GM10847 (cell line): Measurements from ENCODE around the gene TAX1BP1.

Experiments
- POLR2A ChIP-seq: IDR thresholded peaks from 2 replicates; pipeline ENCODE4 v1.6.1; 2011; ENCODE audit not compliant: insufficient read length; ENCODE audit errors: extremely low read depth

The TAX1BP1 gene

DNA sequence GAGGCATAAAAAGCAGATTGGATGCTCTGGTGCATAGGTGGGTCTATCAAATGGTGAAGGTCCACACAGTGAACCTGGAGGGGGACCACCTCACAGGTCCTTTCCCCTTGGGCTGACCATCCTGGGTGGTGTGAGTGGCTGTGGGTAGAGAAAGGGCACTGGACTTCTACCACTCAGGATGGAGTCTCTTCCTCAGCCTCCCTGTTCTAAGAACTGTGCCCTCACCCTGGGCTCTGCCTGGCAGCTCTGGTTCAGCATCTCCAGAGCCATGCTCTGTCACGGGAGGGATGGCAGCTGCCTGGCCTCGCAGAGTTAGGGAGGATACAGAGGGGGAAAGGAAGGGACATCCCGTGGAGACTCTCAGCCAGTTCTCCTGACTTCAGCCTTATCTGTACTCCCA lies 121.8 kb downstream of the TAX1BP1 start:
- TF ChIP-seq POLR2A, result no peak

DNA sequence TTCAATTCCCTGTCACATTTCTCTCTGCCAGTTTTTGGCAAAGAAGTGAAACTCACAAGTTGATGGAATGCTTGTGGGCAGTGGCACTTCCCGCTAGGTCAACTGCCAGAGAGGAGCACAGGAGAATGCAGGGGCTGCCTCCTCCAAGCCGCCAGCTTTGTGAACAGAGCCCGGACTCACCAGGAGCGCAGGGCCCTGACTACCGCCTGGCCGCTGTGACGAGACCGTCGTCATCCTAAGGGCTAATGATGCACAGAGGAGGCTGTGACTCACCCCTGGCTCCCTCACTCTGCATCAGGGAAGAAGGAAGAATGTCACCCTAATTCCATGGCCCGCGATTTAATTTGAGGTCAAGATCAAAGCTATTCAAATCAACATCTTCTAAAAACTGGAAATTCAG lies 123.9 kb downstream of the TAX1BP1 start:
- no peak for TF ChIP-seq POLR2A

DNA sequence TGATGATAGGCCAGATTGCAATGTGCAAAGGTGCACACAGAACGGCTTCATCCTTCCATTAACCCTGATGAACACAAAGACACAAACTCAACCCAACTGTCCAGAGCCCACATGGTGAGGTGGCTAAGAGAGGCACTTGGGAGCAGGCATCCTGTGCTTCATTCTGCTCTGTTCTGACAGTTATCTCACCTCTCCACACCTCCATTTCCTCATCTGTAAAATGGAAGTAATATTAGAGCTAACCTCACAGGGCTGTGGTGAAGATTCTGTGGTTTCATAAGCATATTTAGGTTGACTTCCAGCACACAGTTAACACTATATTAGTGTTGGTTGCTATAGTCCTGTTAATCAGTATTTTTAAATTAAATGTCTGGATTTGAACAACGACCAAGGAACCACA lies 126.3 kb downstream of the TAX1BP1 start:
- TF ChIP-seq POLR2A, result no peak

DNA sequence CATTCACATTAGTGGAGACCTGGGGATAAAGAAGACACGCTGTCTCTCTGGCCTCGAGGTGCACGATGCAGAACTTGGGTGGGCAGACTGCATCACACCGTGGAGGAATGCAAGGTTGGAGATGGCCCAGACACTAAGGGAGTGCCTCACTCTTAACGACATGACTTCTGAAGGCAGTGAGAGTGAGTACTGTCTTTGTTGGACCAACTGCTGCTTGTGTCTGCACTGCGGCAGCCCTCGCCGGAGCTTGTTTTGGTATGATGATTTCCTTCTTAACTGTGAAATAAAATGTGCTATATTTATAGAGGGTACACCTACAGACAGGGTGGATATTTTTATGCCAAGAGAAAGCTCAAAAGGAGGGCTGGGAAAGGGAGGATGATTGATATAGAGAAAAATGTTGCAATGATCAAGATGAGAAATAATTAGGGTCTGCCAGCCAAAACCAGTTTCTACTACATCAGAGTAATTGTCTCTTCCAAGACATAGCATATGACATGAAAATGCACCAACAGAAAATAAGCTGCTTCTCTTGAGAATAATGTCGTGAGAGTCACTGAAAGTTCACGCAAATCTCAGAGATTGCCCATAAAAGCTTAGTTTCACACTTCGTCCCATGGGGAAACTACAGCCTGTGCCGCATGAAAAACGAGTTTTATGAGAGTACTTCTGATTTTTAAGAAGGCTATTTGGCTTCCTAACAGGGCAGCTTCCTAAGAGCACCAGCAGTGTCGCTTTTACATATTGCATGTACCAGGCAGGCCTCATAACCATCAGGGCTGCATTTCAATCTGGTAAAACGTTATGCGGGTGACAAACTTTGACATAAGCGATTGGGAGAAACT lies 127.1 kb downstream of the TAX1BP1 start:
- TF ChIP-seq POLR2A, result no peak

DNA sequence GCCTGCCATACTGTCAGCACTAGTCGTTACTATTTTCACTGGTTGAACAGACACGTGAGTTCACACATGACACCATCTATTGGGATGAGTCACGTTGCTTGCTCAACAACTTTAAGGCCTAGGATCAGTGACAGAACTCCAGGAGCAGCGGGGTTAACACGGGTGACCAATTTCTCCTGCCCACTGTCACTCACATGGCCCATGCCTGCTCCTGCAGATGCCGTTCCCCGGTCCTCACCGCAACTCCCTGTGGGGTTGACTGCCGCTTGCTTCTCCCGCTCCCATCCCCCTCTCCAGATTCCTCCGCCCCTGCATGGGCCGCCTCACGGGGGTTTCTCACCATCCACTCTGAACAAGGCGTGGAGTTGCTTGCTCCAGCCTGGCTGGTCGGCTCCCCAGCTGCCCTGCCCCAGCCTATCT lies 128.2 kb downstream of the TAX1BP1 start:
- no peak for TF ChIP-seq POLR2A

DNA sequence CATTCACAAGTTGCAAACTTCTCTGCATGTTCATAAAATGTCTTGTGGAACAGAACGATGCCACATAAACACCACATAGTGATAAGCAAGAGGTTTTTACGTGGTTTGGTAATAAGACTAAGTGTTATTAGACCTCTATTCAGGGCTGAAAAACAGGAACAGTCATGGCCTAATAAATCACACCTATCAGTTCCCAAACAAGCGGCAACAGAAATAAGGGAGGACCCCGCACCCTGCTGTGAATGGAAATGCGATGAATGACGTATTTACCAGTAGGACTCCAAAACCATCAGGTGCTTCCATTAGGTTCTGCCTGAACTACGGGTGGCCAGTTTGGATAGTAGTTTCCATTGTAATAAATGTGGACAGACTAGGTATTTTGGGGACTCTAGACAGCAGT lies 129.1 kb downstream of the TAX1BP1 start:
- no peak for TF ChIP-seq POLR2A

DNA sequence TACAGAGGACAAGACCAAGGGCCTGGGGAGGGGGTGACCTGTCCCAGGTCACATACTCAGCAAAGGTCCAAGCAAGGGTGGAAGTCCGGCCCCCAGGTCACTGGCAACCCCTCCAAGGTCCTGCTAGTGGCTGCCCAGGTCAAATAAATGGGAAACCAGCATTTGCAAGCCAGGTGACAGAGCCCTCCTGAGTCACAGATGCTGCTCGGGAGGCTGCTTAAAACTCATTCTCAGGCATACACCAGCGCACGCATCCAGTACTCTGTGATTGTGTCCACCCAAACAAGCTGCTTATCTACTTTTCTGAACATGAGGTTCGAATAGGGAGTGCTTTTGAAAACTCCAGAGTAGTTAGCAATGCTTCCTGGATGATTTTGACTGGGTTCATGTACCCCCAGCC lies 130.6 kb downstream of the TAX1BP1 start:
- TF ChIP-seq POLR2A, result no peak

DNA sequence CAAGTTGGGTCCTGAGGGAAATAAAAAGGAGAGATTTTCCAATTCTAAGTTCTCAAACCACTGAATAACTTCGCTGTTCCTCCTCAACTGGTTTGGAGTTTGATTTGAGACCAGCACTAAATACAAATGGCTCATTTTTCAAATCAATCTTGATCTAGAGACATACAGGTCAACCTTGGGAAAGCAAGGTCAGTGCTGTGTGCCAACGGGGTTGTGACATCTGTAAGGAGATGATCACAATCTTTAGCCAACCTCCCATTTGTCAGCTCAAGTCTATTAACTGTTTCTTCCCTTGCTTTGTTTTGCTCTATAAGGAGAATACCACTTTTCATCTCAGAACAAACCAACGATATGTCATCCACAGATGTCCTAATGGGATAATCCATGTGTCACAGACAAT lies 131.1 kb downstream of the TAX1BP1 start:
- no peak for TF ChIP-seq POLR2A

DNA sequence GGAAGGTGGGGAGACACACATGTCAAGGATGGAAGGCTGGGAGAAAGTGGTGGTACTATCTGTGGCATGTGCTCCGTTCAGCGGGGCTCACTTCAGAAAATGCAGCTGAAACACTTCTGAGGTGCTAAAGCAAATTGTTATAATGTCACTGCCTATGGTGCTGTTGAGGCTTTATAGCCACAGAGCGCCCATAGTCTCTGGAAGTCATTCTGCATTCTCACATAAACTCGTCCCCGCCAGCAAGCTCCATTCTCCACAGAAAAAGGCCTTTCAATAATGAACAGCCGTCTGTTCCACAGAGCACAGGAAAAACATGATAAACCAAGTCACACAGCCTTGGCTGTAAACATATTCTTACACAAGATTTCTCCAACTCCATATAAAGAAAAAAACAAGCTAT lies 131.9 kb downstream of the TAX1BP1 start:
- no peak for TF ChIP-seq POLR2A

DNA sequence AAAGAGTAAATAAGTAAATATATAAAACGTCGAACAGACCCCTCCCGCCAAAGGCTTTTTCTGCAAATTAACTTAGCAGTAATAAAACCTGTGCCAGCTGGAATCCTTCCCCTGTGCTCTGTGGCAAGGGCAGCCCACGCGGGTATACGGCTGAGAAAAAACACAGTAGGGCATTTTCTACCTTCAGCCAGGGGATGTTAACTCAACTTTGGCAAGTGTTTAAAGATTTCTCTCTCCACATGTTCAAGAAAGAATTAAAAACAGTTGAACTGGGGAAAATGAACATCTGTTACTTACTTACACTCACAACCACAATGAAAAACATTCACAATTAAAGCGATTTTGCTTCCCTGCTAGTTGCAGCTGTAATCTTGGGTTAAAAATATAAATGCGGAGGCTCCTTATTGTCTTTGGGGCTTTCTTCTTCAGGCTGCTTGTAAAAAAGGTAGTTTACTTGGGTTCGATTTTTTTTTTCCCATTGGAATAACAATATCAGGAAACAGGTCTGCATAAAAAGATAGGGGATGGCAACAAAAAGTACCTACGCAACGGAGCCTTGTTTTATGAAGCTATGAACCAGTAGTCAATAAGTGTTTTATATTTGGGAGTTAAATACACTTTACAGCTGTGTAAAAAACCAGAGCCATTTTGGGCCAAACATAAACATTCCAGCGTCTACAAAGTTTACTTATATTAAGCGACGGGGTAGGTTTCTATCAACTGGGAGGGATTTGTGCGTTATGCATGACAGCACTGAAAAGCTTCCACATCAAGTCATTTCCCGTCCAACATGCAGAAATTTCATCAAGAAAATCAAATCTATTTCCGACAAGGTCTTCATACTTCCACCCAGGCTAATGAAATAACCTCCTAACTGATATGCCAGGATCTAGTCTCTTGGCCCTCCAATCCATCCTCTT lies 132.7 kb downstream of the TAX1BP1 start:
- no peak for TF ChIP-seq POLR2A

DNA sequence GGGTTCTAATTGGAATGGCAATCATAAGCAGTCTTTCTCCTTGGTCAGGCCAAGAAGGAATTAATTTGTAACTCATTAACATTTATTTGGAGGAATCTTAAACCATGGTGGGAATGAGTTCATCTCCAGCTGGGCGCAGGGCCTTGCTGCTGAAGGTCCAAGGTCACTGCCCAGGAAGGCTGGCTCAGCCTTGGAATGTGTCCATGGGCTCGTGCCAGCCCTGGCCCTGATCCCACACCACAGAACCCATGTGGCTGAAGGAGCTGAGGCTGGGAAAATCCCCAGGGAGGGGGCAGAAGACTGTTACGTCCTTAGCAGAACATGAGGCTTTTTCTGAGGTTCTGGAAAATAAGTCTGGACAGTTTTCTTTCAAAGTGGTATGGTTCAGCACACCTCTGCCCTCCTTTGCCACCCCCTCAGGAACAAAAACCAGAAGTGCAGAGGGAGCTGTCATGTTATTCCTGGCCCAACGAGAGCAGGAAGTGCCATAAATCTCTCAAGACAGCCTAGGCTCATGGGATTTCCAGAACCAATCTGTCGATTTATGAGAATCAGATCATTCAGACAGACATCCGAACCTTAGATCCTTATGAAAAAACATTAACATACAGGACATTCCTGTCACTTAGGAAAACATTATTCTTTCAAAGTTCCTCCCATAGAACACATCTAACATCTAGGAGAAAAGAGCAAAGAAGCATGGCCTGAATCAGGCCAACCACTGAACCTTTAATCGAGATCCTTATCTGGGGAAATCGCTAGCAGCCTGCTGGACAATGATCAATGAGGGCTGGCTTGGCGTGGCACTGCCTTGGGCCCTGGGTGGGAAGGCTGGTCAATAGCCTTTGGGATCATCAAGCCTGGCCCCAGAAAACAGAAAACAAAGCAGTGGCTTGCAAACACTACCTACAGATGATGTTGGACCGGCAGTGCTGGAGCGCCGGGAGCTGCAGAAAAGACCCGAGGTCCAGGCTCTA lies 134.3 kb downstream of the TAX1BP1 start:
- no peak for TF ChIP-seq POLR2A

DNA sequence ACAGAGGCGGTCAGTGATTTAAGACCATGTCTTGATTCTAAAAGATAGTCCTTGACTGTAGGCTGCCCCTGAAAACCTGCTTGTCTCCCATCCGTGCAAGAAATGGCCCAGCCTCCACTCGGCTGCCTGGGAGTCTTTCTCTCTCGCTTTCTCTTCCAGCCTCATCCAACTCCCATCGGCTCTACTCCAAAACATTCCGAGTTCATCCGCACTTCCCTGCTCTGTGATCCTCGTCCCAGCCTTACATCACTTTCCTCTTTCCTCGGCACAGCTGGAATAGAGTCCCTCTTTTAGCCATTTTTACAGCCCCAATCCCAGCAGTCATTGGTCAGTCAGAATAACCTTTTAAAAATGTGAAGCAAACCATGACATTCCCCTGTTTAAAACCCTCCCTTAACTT lies 135.1 kb downstream of the TAX1BP1 start:
- TF ChIP-seq POLR2A, result no peak

DNA sequence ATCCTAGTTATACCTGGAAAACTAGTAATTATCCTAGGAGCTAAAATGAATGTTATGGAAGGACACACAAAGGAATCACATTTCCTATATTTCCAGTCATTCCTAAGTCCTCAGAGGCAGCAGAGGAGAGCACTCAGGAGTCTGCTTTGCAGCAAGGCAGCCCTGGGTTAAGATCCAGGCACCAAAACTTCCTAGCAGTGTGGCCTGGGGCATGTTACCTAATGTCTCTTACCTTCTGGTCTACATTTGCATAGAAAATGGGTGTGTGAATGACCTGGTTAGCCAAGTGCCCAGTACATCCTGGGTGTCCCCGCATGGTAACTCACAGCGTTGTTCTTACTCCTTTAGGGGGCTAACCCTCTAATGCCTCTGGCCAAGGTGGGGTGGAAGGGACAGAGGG lies 135.9 kb downstream of the TAX1BP1 start:
- no peak for TF ChIP-seq POLR2A

DNA sequence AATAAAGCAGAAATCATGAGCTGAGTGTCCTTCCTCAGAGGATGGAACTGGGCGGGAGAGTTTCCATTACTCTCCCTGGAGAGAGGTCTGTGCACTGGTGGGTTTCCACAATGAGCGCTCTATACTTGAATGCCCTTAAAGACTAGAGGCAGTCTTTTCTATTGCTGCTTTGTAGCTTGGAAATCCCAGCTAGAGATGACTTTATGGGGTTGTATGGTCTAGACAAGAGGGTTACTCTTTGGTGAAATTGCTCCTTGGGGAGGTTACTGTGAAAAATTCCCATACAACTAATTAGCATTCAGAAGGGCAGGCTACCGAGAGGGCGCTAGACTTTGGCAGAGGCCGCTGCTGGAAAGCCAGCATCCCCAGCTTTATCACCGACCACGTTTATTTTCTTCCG lies 136.8 kb downstream of the TAX1BP1 start:
- no peak for TF ChIP-seq POLR2A
